Smooth muscle cell of the brain vasculature (primary cell): ENCODE data around the gene DOK7.

ENCODE experiments used
- DNase-seq: peaks from one replicate; pipeline ENCODE4 v3.0.0-alpha.2; 2012; ENCODE audit warnings: low read depth, low spot score

DOK7 gene

DNA sequence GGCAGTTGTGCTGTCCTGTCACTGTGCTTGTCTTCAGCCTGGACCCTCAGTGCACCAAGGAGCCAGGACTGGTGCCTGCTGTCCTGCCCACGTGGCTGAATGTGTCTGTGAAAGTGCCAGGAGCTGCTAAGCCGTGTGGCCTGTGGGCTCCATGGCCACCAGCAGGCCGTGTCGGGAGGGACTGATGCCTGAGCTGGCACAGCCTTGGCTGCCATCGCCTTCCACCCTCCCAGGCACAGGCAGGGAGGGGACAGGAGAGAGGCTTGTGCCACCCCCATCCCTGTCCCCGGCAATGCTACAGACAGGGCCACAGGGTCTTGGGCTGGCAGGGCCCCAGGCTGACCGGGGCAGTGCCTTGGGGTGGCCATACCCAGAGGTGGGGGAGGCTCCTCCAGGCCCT lies 24.8 kb downstream of the DOK7 start:
- no peak for DNase-seq

DNA sequence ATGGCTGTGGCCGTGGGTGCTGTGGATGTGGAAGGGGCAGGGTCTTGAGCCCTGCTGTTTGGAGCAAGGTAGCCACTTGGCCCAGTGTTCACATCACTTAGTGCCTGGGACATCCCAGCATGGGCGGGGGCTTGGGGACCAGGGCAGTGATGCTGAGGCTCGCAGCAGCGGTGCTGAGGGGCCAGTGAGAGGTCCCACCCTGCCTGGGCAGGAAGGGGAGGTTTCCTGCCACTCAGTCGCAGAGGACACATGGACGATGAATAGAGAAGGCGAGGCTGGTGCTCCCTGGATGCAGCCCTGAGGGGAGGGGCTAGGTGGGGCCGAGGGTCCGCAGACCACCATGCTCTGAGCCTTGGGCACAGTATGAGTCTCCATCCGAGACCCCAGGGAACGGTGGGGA lies 25.7 kb downstream of the DOK7 start:
- no peak for DNase-seq

- DNase-seq, result no peak
Observed at GRCh38 chr4:3489451-3489962, 26.4 kb downstream of the DOK7 start.

- DNase-seq, result no peak
Observed at GRCh38 chr4:3491681-3492405, 28.7 kb downstream of the DOK7 start.

GRCh38 chr4:3492741-3493719 lies 29.9 kb downstream of the DOK7 start:
- DNase-seq, result no peak

DNA sequence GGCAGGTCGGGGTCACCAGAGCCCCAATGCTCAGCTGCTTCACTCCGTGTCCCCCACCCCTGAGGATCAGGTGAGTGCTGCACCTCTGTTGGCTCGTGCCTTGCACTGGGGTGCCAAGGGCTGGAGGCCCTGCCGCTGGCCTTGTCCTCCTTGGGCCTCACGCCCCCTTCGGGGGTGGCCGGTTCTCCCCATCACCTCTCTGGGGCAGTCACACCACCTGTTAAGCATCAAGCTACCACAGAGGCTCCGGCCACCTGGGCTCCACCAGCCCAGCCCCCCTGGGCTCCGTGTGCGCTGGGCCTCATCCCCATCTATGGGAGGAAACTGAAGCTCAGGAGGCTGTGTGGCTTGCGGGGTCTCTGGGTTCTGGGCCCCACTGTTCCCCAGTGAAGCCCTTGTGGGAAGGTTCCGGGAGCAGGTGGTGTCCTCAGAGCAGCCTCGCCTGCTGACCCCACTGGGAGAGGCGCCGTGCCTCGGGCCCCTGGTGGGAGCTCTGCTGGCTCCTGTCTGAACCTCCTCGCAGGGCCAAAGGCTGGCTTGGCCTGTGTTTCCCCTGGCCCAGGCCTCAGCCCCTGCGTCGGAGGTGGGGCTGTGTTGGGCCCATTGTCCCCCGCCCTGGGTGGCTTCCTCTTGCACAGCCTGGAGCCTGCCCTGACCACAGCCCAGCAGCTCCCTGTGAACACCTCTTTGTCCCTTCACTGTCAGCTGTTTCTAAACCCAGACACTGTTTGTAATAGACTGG lies 30.8 kb downstream of the DOK7 start:
- DNase-seq, result no peak

DNA sequence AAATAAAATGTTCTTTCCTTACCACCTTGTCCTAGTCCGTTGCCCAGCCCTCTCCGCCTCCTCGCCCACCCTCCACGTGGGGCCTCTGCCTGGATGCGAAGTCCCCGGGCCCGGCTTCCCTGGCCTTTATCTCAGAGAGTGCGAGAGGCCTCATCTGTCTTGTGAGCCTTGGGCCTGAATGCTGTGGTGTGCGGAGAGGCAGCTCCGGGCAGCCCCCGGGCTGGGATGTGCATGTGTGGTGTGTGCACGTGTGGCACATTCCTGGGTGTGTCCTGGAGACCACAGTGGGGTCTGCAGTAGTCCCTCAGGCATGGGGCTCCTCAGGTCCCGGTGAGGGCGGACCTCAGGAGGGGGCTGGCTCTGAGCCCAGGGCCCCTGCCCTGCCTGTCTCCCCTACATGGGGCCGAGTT lies 31.4 kb downstream of the DOK7 start:
- DNase-seq, result no peak

GRCh38 chr4:3495204-3495975 lies 32.3 kb downstream of the DOK7 start:
- no peak for DNase-seq

DNA sequence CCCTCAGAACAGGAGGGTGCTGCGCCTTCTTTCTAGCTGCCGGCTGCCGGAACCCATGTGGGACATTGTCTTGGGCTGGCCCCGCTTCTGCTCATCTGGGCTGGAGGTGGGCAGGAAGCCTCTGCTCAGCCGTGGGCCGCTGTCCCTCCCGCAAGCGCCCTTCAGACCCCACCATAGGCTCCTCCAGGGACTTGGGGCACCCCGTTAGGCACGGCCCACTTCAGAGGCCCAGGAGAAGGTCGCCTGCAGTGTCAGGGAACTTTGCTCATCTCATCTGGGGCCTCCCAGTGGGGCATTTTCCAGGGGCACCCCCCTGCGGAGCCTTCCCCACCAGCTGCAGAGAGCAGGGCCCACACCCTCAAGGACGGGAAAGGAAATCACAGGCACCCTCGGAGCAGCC lies 32.9 kb downstream of the DOK7 start:
- DNase-seq, result no peak

DNA sequence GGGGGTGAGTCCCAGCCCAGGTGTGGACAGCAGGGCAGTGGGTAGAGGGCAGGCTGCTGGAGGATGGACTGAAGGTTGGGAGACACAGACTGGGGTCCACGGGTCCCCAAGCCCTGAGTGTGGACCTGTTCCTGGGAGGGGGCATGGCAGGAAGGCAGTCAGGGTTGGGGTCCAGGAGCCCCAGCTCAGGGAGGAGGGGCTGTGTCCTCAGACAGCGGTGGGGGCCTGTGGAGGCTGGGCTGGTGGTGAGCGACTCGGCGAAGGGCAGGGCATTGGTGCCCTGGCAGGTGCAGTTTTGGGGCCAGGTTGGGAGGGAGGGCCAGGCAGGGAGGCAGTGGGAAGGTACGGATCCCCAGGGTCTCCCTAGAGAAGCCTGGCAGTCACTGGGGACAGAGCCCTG lies 34.0 kb downstream of the DOK7 start:
- DNase-seq, result no peak

DNA sequence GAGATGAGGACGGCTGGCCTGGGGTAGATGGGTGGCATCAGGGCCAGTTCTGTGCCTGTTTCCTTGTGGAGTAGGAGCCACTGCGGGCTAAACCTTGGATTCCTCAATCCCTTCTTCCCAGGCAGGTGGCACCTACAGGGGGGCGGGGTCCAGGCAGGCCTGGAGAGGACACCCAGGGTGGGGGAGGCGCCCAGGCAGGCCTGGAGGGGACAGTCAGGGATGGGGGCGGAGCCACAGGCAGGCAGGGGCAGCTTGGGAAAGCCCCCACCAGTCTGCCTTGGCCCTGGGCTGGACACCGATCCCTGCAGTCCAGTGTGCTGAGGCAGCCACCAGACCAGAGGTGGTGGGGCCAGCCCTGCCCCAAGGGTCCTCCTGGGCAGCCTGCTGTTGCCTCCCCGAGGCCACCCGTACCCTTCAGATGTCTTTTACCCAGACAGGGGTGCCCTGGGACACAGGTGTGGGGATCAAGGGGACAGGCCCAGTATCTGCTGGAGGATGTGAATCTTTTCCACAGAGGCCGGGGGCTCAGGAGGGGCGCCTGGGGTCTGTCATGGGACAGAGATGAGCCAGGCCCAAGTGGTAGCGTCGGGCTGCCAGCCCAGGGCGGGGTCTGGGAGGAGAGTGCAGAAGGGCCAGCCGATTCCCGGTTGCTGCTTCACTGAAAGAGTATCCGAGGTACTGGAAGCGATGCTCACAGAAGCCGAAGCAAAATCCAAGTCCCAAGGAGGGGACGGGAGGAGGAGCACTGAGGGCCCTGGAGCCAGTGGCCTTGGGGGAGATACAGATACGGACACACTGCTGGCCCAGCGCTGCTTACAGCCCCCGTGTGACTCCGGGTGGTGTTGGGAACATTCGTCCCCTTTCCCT lies 34.6 kb downstream of the DOK7 start:
- DNase-seq, result no peak

DNA sequence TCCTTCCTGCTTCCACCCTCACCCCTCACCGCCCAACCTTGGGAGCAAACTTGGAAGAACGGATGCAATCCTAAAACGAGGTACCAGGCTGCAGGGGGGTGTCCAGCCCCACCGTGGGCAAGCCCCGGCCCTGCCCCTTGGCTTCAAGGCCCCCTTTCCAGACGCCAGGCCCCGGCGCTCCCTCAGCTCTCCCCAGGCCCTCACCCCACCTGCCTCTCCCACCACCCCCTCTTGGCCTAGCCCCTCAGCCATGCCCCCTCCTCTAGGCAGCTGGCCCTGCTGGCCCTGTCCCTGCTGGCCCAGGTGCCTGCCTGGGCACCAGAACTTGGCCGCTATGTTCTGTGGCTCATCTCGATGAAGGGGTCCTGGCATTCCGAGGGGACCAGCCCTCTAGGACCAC lies 35.3 kb downstream of the DOK7 start:
- DNase-seq, result no peak

GRCh38 chr4:3498901-3499510 lies 35.9 kb downstream of the DOK7 start:
- DNase-seq, result no peak

DNA sequence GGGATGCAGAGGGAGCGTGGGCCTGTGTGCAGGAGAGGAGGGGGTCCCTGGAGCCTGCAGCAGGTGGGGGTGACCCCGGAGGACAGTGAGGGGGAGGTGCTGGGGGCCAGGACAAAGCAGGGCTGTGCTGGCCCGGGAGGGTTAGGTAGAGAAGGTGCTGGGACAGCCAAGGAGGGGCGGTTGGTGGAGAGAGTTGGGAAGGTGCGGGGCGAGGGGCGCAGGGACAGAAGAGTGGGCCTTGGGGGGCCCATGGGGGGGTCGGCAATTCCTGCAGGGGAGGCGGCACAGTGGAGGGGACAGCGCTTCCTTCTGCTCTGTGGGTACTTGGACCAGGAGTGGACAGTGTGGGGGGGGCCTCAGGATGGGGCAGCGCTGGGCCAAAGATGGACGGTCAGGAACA lies 36.6 kb downstream of the DOK7 start:
- DNase-seq, result no peak

GRCh38 chr4:3500111-3500510 lies 37.0 kb downstream of the DOK7 start:
- DNase-seq, result no peak

DNA sequence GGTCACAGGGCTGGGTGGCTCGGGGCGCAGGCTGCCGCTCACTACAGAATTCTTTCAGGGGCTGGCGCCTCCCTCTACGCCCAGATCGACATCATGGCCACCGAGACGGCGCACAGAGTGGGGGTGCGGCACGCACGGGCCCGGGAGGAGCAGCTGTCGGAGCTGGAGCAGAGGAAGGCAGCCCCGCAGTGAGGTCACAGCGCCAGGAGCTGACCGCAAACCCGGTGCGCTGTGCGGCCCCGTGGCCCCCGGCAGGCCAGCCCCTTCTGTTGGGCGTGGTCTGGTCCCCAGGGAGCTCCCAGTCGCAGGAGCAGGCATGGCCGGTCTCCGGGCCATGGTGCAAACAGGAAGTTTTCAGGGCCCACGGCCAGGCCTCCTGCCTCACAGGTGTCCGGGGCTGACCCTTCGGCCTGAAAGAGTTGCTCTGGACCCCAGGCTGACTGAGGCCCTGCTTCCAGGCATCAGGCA lies 37.6 kb downstream of the DOK7 start:
- DNase-seq, result no peak

DNA sequence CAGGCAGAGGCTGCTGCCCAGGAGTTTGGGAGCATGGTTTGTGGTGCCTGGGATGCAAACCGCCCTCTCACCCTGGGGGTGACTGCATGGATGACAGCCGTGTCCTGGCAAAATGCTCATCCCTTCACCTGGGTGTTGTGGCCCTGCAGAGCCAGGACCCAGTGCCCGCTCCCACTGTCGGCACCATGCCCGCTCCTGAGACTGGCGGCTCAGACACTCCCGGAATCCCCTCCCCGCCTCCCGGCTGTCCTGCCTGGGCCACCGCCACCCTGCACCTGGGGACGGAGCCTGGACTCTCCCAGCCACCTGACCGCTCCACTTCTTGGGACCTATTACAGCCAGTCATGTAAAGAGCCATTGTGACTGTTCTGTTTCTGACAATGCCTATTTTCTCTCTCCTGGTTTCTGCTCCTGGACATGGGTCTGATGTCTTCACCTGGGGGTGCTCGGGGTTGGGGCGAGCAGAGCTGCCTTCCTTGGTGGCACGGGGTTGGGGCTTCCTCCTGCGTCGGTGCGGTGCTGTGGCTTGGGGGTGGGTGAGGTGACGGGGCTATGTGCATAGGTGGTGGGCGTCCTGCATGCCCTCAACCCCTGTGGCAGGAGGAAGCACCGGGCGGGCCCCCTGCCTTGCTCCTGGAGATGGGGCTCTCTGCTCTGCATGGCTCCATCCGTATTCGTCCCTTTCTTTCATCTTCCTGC lies 38.2 kb downstream of the DOK7 start:
- no peak for DNase-seq

- DNase-seq, result no peak
Observed at GRCh38 chr4:3501825-3502425, 38.8 kb downstream of the DOK7 start.
